HepG2 (cell line): Measurements from ENCODE around the gene MAPK11. TPM values are rescaled to one million over a fixed set of nuclear protein-coding genes. Genes with fewer than 3 reads are reported as not detected.

Experiments
- DPF2 ChIP-seq: sonication (generic); formaldehyde crosslinking; IDR thresholded peaks from 2 replicates; pipeline ENCODE4 v1.4.0; 2020; ENCODE audit warnings: mild to moderate bottlenecking, low read depth, missing genetic modification reagents, borderline replicate concordance
- ELF4 ChIP-seq: sonication (generic); formaldehyde crosslinking; IDR thresholded peaks from 2 replicates; pipeline ENCODE4 v1.5.0; 2020; ENCODE audit warnings: missing genetic modification reagents, mild to moderate bottlenecking, moderate library complexity, borderline replicate concordance
- FLYWCH1 ChIP-seq: sonication (generic); formaldehyde crosslinking; IDR thresholded peaks from 2 replicates; pipeline ENCODE4 v1.8.1; 2023; ENCODE audit warnings: mild to moderate bottlenecking, missing genetic modification reagents
- FOXO1 ChIP-seq: sonication (generic); formaldehyde crosslinking; IDR thresholded peaks from 2 replicates; pipeline ENCODE4 v1.4.0; 2020; ENCODE audit warnings: missing genetic modification reagents
- HHEX ChIP-seq: IDR thresholded peaks from 2 replicates; pipeline ENCODE4 v1.6.1; 2016; ENCODE audit warnings: control low read depth
- HOXA7 ChIP-seq: sonication (generic); formaldehyde crosslinking; IDR thresholded peaks from 2 replicates; pipeline ENCODE4 v1.8.1; 2022; ENCODE audit warnings: mild to moderate bottlenecking, missing genetic modification reagents, moderate library complexity
- IRF2 ChIP-seq: IDR thresholded peaks from 2 replicates; pipeline ENCODE4 v1.6.1; 2018; ENCODE audit warnings: missing genetic modification reagents, missing compliant biosample characterization
- PHB2 ChIP-seq: fragments of 450-650 bp; IDR thresholded peaks from 2 replicates; pipeline ENCODE4 v1.6.1; 2018; ENCODE audit not compliant: partially characterized antibody
- PHF8 ChIP-seq: sonication (generic); formaldehyde crosslinking; IDR thresholded peaks from 2 replicates; pipeline ENCODE4 v1.5.0; 2020; ENCODE audit warnings: missing genetic modification reagents
- POLR2A ChIP-seq, 2 experiments: IDR thresholded peaks; 2 replicates each; pipeline ENCODE4 v1.6.1; 2011; ENCODE audit warnings: low read depth in 2 of 2, low read length in 2 of 2, mild to moderate bottlenecking in 1 of 2, moderate library complexity in 1 of 2; ENCODE audit not compliant: insufficient read depth in 1 of 2
- SALL1 ChIP-seq: sonication (generic); formaldehyde crosslinking; IDR thresholded peaks from 2 replicates; pipeline ENCODE4 v1.8.0; 2022; ENCODE audit warnings: mild to moderate bottlenecking, missing genetic modification reagents
- SMAD3 ChIP-seq: sonication (generic); formaldehyde crosslinking; IDR thresholded peaks from 2 replicates; pipeline ENCODE4 v1.4.0; 2020; ENCODE audit warnings: missing genetic modification reagents
- SMYD3 ChIP-seq: sonication (generic); formaldehyde crosslinking; IDR thresholded peaks from 2 replicates; pipeline ENCODE4 v1.8.1; 2023; ENCODE audit warnings: mild to moderate bottlenecking, missing genetic modification reagents
- ZKSCAN5 ChIP-seq: sonication (generic); formaldehyde crosslinking; IDR thresholded peaks from 2 replicates; pipeline ENCODE4 v1.5.1; 2020; ENCODE audit warnings: mild to moderate bottlenecking, missing genetic modification reagents
- ZNF326 ChIP-seq: sonication (generic); formaldehyde crosslinking; IDR thresholded peaks from 2 replicates; pipeline ENCODE4 v1.4.0; 2020; ENCODE audit warnings: missing genetic modification reagents, borderline replicate concordance
- polyA plus RNA-seq, 8 experiments: library from polyadenylated mRNA; depleted of rRNA in 3 of 8; stranded (reverse) in 7 of 8; unstranded in 1 of 8; fragments of >200 nt; fragmentation: Illumina TruSeq in 4 of 8; extraction: Trizol in 4 of 8; gene quantifications; 2 replicates each; pipeline versions ENCODE4 v1.2.1 to v1.2.3, GENCODE V29; 2011 to 2016; ENCODE audit warnings: low read depth in 4 of 8, missing spikeins in 1 of 8, mixed read lengths in 1 of 8; ENCODE audit not compliant: insufficient read depth in 1 of 8
- total RNA-seq, 5 experiments: library from RNA; depleted of rRNA; stranded (reverse); fragments of >200 nt; fragmentation: Illumina TruSeq; extraction: Trizol; gene quantifications; 2 replicates each; pipeline ENCODE4 v1.2.3, GENCODE V29; 2016; ENCODE audit warnings: low read depth in 1 of 5
- TF ChIP-seq, protein P1 (sequence below): sonication (generic); formaldehyde crosslinking; IDR thresholded peaks from 2 replicates; pipeline ENCODE4 v1.5.0; 2020; ENCODE audit warnings: mild to moderate bottlenecking, missing genetic modification reagents
- TF ChIP-seq, protein P2 (sequence below): sonication (generic); formaldehyde crosslinking; IDR thresholded peaks from 2 replicates; pipeline ENCODE4 v1.4.0; 2020; ENCODE audit warnings: missing genetic modification reagents
- TF ChIP-seq, protein P3 (sequence below): sonication (generic); formaldehyde crosslinking; IDR thresholded peaks from 2 replicates; pipeline ENCODE4 v1.8.1; 2022; ENCODE audit warnings: low read depth, mild to moderate bottlenecking, missing genetic modification reagents
- TF ChIP-seq, protein P4 (sequence below): sonication (generic); formaldehyde crosslinking; conservative IDR thresholded peaks from 2 replicates; pipeline ENCODE4 v1.8.0; 2022; ENCODE audit warnings: mild to moderate bottlenecking, moderate library complexity, missing genetic modification reagents
- TF ChIP-seq, protein P5 (sequence below): IDR thresholded peaks from 2 replicates; pipeline ENCODE4 v1.6.1; 2016; ENCODE audit warnings: control low read depth

The MAPK11 gene
- total and polyA plus RNA-seq, 2 of the 13 experiments (the other 11 are each of a cell fraction or from before 2014, with no cell fraction given): 0.15 to 0.17 TPM

DNA sequence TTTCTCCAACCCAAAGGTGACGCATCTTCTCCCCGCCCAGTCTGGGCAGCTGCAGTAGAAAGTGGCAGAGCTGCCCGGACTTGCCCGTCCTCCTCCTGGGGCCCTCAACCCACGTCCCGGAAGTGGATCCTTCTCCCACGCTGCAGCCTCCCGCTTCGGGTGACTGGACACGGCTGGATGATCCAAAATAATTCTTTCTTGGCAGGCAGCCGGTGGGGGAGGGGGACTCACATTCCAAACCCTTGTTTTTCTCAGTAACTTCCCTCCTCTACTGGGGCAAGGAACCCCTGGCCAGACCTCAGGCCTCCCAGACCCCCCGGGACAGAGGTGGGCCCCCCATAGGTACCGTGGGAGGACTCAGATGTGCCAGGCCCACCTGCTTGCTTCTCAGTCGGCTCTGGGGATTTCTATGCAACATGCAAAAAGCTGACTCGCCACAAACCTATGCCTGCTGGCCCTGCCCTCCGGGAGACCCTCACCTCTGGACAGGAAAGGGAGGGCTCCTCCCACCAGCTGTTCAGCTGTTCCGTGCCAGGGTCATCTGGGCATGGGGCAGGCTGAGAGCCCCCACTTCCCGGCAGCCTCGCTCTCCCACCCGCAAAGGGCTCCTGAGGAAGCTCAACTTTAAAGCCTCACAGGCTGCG is 35.9 kb upstream of the MAPK11 start (continued):
- TF ChIP-seq, protein P1, sequence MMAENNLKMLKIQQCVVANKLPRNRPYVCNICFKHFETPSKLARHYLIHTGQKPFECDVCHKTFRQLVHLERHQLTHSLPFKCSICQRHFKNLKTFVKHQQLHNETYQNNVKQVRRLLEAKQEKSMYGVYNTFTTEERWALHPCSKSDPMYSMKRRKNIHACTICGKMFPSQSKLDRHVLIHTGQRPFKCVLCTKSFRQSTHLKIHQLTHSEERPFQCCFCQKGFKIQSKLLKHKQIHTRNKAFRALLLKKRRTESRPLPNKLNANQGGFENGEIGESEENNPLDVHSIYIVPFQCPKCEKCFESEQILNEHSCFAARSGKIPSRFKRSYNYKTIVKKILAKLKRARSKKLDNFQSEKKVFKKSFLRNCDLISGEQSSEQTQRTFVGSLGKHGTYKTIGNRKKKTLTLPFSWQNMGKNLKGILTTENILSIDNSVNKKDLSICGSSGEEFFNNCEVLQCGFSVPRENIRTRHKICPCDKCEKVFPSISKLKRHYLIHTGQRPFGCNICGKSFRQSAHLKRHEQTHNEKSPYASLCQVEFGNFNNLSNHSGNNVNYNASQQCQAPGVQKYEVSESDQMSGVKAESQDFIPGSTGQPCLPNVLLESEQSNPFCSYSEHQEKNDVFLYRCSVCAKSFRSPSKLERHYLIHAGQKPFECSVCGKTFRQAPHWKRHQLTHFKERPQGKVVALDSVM: no peak
- no peak for TF ChIP-seq PHB2
- TF ChIP-seq DPF2 (CRISPR knock-in tag): no peak
- TF ChIP-seq SALL1 (CRISPR knock-in tag): peak; percentile 21; the same call in 1 of the 2 replicates
- TF ChIP-seq, protein P2, sequence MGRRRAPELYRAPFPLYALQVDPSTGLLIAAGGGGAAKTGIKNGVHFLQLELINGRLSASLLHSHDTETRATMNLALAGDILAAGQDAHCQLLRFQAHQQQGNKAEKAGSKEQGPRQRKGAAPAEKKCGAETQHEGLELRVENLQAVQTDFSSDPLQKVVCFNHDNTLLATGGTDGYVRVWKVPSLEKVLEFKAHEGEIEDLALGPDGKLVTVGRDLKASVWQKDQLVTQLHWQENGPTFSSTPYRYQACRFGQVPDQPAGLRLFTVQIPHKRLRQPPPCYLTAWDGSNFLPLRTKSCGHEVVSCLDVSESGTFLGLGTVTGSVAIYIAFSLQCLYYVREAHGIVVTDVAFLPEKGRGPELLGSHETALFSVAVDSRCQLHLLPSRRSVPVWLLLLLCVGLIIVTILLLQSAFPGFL (CRISPR knock-in tag): no peak
- TF ChIP-seq, protein P3, sequence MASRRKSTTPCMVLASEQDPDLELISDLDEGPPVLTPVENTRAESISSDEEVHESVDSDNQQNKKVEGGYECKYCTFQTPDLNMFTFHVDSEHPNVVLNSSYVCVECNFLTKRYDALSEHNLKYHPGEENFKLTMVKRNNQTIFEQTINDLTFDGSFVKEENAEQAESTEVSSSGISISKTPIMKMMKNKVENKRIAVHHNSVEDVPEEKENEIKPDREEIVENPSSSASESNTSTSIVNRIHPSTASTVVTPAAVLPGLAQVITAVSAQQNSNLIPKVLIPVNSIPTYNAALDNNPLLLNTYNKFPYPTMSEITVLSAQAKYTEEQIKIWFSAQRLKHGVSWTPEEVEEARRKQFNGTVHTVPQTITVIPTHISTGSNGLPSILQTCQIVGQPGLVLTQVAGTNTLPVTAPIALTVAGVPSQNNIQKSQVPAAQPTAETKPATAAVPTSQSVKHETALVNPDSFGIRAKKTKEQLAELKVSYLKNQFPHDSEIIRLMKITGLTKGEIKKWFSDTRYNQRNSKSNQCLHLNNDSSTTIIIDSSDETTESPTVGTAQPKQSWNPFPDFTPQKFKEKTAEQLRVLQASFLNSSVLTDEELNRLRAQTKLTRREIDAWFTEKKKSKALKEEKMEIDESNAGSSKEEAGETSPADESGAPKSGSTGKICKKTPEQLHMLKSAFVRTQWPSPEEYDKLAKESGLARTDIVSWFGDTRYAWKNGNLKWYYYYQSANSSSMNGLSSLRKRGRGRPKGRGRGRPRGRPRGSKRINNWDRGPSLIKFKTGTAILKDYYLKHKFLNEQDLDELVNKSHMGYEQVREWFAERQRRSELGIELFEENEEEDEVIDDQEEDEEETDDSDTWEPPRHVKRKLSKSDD (CRISPR knock-in tag): no peak
- TF ChIP-seq SMAD3: no peak
- TF ChIP-seq PHF8 (CRISPR knock-in tag): peak; percentile 33; the same call in 1 of the 2 replicates
- no peak for TF ChIP-seq HOXA7 (CRISPR knock-in tag)
- no peak for TF ChIP-seq SMYD3 (CRISPR knock-in tag)
- no peak for TF ChIP-seq ZNF326 (CRISPR knock-in tag)
- no peak for TF ChIP-seq FOXO1 (CRISPR knock-in tag)
- TF ChIP-seq, protein P4, sequence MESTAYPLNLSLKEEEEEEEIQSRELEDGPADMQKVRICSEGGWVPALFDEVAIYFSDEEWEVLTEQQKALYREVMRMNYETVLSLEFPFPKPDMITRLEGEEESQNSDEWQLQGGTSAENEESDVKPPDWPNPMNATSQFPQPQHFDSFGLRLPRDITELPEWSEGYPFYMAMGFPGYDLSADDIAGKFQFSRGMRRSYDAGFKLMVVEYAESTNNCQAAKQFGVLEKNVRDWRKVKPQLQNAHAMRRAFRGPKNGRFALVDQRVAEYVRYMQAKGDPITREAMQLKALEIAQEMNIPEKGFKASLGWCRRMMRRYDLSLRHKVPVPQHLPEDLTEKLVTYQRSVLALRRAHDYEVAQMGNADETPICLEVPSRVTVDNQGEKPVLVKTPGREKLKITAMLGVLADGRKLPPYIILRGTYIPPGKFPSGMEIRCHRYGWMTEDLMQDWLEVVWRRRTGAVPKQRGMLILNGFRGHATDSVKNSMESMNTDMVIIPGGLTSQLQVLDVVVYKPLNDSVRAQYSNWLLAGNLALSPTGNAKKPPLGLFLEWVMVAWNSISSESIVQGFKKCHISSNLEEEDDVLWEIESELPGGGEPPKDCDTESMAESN: no peak
- TF ChIP-seq ZKSCAN5 (CRISPR knock-in tag): no peak
- no peak for TF ChIP-seq IRF2
- TF ChIP-seq, protein P5, sequence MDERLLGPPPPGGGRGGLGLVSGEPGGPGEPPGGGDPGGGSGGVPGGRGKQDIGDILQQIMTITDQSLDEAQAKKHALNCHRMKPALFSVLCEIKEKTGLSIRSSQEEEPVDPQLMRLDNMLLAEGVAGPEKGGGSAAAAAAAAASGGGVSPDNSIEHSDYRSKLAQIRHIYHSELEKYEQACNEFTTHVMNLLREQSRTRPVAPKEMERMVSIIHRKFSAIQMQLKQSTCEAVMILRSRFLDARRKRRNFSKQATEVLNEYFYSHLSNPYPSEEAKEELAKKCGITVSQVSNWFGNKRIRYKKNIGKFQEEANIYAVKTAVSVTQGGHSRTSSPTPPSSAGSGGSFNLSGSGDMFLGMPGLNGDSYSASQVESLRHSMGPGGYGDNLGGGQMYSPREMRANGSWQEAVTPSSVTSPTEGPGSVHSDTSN (CRISPR knock-in tag): no peak
- no peak for TF ChIP-seq HHEX
- TF ChIP-seq FLYWCH1 (CRISPR knock-in tag): no peak
- TF ChIP-seq ELF4: no peak
- TF ChIP-seq POLR2A (IDR thresholded peaks at IDR 0.05; ENCODE audit: insufficient read depth in 1 of 2, low read depth in 2 of 2, low read length in 2 of 2): no peak; a peak in 1 of 4 replicates
